Panc1 (cell line): ENCODE results near the gene GNAI3. TPM values are rescaled to one million over a fixed set of nuclear protein-coding genes. Genes with fewer than 3 reads are reported as not detected.

Source experiments
- ATAC-seq: fragments of 200-7000 bp; cut with Tn5 transposase; 2 replicates; pipeline ENCODE4 v1.9.1; 2020; ENCODE audit warnings: mild to moderate bottlenecking, moderate library complexity
- BruUV-seq: library from RNA; stranded (reverse); fragments of 400-500 nt; replicated peaks from 2 replicates; lab custom pipeline; 2021; lab: Mats Ljungman, UMichigan
- CTCF ChIA-PET: fragments of 300-600 bp; sonication (Branson Sonifier 250); formaldehyde crosslinking; loops from one replicate; lab custom pipeline; 2022; ENCODE audit warnings: antibody characterized with exemption; lab: Charles Lee
- POLR2A ChIA-PET: fragments of 300-600 bp; sonication (Branson Sonifier 250); formaldehyde crosslinking; loops from one replicate; lab custom pipeline; 2022; ENCODE audit warnings: antibody characterized with exemption; lab: Charles Lee
- DNase-seq: peaks from one replicate; pipeline ENCODE4 v3.0.0-alpha.2; 2010; ENCODE audit warnings: low read depth, low spot score
- H3K27ac ChIP-seq: 2 replicates; pipeline ENCODE4 v1.5.1; 2011; ENCODE audit warnings: mild to moderate bottlenecking, low read length, inconsistent platforms
- H3K27me3 ChIP-seq: fragments of 200-500 bp; sonication (Bioruptor generic); 2 replicates; pipeline ENCODE4 v1.6.0; 2014; ENCODE audit warnings: low read length, inconsistent platforms; ENCODE audit not compliant: control insufficient read depth, insufficient read depth
- H3K36me3 ChIP-seq: fragments of 200-500 bp; sonication (Bioruptor generic); 2 replicates; pipeline ENCODE4 v1.5.1; 2014; ENCODE audit warnings: inconsistent platforms, mild to moderate bottlenecking, low read length, moderate library complexity; ENCODE audit not compliant: control insufficient read depth, insufficient read depth
- H3K4me1 ChIP-seq: 2 replicates; pipeline ENCODE4 v1.5.1; 2011; ENCODE audit warnings: inconsistent platforms, mild to moderate bottlenecking, low read length, moderate library complexity; ENCODE audit not compliant: control insufficient read depth, insufficient read depth
- H3K4me3 ChIP-seq, 2 experiments: 2 replicates each; pipeline ENCODE4 v1.5.1; 2011 to 2012; ENCODE audit warnings: low read depth in 2 of 2, low read length in 2 of 2, mild to moderate bottlenecking in 2 of 2, inconsistent platforms in 1 of 2, moderate library complexity in 1 of 2
- H3K9me3 ChIP-seq: fragments of 200-500 bp; sonication (Bioruptor generic); 2 replicates; pipeline ENCODE4 v1.5.1; 2014; ENCODE audit warnings: low read depth, mild to moderate bottlenecking, inconsistent platforms, low read length, moderate library complexity; ENCODE audit not compliant: control insufficient read depth, insufficient read depth
- CTCF ChIP-seq: fragments of 450-650 bp; IDR thresholded peaks from 2 replicates; pipeline ENCODE4 v1.5.1; 2017; ENCODE audit warnings: mild to moderate bottlenecking
- POLR2AphosphoS5 ChIP-seq: IDR thresholded peaks from 2 replicates; pipeline ENCODE4 v1.6.1; 2012; ENCODE audit warnings: mild to moderate bottlenecking, low read depth, low read length, moderate library complexity
- SIN3A ChIP-seq: IDR thresholded peaks from 2 replicates; pipeline ENCODE4 v1.6.1; 2012; ENCODE audit warnings: low read depth, mild to moderate bottlenecking, low read length, moderate library complexity, borderline replicate concordance; ENCODE audit not compliant: insufficient read depth
- TCF7L2 ChIP-seq: IDR thresholded peaks from 2 replicates; pipeline ENCODE4 v1.6.1; 2011; ENCODE audit warnings: mild to moderate bottlenecking, low read depth, low read length, inconsistent platforms
- in situ Hi-C: cut with HindIII; loops from 2 replicates; pipeline ENCODE4 v1.10.0; 2016; ENCODE audit warnings: low sequenced_read_pairs, low pct_unique_long_range_greater_than_20kb
- intact Hi-C: fragments of 100-400 bp; cut with micrococcal nuclease; formaldehyde crosslinking; loops from one replicate; pipeline ENCODE4 v1.10.0; 2022; ENCODE audit not compliant: unreplicated experiment
- total RNA-seq: library from RNA; stranded (reverse); gene quantifications from one replicate; pipeline ENCODE4 v1.2.1, GENCODE V29; 2021; ENCODE audit not compliant: unreplicated experiment
- TF ChIP-seq, protein P1 (sequence below), 2 experiments: IDR thresholded peaks; 2 replicates each; pipeline ENCODE4 v1.6.1; 2011 to 2012; ENCODE audit warnings: low read depth in 2 of 2, control low read depth in 1 of 2, low read length in 1 of 2, mild to moderate bottlenecking in 1 of 2, moderate library complexity in 1 of 2; ENCODE audit not compliant: insufficient read depth in 1 of 2

The GNAI3 gene
- total RNA-seq, 1 experiment from 2014 or later = 6.4 TPM

DNA sequence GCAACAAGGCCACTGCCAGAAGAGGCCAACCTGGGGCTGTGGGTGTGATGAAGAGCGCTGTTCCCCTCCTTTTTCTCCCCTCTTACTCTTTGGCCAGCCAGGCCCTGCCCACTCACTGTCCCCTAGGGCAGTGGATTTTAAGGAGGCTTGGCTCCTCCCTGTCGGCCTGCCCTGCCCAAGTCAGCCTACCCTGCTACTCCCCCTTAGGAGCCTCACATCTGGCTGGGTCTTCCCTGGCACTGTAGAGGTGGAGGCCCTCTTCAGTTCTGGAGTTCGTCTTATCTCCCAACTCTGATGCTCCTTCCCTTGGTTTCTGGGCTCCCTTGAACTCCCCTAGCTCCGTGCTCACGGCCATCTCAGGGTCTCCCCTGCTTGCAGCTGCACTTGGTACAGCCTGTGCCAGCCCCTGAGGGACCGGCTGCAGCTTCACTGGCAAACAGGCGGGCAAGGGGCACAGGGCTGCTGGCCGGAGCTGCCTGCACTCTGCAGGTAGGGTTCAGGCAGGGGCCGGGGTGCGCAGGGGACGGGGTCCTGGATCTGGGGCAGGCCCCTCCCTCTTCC is 75.3 kb downstream of the GNAI3 start:
- Histone ChIP-seq H3K27me3 (no peaks in the 10 kb centered on the region), H3K36me3 (no peaks in the 10 kb centered on the region), H3K9me3 (no peaks in the 10 kb centered on the region), H3K27ac (no peak overlapping the region), H3K4me3 (no peak overlapping the region), H3K4me1 (peaks cover 15% of the 10 kb centered on the region)
- intact Hi-C loops (loop anchor here (5.0 kb wide), 1 partner anchor 76 kb away; the partner anchor contains the start of gene GNAI3), in situ Hi-C loops (no loop called here)
- ChIA-PET CTCF (no interaction called here), POLR2A (no interaction called here)
- BruUV-seq = no TSS peak
- DNase-seq = no peak
- no peak for ATAC-seq
- TF ChIP-seq, protein P1, sequence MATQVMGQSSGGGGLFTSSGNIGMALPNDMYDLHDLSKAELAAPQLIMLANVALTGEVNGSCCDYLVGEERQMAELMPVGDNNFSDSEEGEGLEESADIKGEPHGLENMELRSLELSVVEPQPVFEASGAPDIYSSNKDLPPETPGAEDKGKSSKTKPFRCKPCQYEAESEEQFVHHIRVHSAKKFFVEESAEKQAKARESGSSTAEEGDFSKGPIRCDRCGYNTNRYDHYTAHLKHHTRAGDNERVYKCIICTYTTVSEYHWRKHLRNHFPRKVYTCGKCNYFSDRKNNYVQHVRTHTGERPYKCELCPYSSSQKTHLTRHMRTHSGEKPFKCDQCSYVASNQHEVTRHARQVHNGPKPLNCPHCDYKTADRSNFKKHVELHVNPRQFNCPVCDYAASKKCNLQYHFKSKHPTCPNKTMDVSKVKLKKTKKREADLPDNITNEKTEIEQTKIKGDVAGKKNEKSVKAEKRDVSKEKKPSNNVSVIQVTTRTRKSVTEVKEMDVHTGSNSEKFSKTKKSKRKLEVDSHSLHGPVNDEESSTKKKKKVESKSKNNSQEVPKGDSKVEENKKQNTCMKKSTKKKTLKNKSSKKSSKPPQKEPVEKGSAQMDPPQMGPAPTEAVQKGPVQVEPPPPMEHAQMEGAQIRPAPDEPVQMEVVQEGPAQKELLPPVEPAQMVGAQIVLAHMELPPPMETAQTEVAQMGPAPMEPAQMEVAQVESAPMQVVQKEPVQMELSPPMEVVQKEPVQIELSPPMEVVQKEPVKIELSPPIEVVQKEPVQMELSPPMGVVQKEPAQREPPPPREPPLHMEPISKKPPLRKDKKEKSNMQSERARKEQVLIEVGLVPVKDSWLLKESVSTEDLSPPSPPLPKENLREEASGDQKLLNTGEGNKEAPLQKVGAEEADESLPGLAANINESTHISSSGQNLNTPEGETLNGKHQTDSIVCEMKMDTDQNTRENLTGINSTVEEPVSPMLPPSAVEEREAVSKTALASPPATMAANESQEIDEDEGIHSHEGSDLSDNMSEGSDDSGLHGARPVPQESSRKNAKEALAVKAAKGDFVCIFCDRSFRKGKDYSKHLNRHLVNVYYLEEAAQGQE (IDR thresholded peaks at IDR 0.05; ENCODE audit: insufficient read depth in 1 of 2, low read depth in 2 of 2, low read length in 1 of 2) = no peak
- TF ChIP-seq CTCF (no peak), SIN3A (no peak)

- in situ Hi-C loops (no loop called here), intact Hi-C loops (loop anchor here (5.0 kb wide), 1 partner anchor 77 kb away; the partner anchor contains the start of gene GNAI3)
- Histone ChIP-seq H3K27me3 (no peaks in the 10 kb centered on the region), H3K36me3 (no peaks in the 10 kb centered on the region), H3K4me1 (peaks cover 9% of the 10 kb centered on the region), H3K27ac (no peak overlapping the region), H3K4me3 (no peak overlapping the region), H3K9me3 (no peaks in the 10 kb centered on the region)
- ChIA-PET POLR2A (no interaction called here), CTCF (no interaction called here)
- DNase-seq (no peak), ATAC-seq (no peak)
- TF ChIP-seq POLR2AphosphoS5 (no peak), SIN3A (no peak), TCF7L2 (no peak), CTCF (no peak)
- TF ChIP-seq, protein P1 (IDR thresholded peaks at IDR 0.05; ENCODE audit: insufficient read depth in 1 of 2, low read depth in 2 of 2, low read length in 1 of 2) = no peak
- BruUV-seq = no TSS peak
Observed at GRCh38 chr1:109624201-109625010, 76.0 kb downstream of the GNAI3 start.
